ENCODE data around the gene TSEN2. TPM values are rescaled to one million over a fixed set of nuclear protein-coding genes. Genes with fewer than 3 reads are reported as not detected.

The TSEN2 gene
- total and polyA plus RNA-seq, 10 of the 15 experiments (the other 5 are each of a cell fraction or from before 2014, with no cell fraction given) = 17.7 to 32.3 (median 24.3) TPM

GRCh38 chr3:12451481-12451880 is 32.8 kb upstream of the TSEN2 start:
- no peak overlapping the region for H2AFZ ChIP-seq (ENCODE audit: control insufficient read depth, low read depth, low read length)
- WGBS (ENCODE audit: insufficient coverage, insufficient replicate concordance, low lambda C conversion rate, missing lambda C conversion rate) = 28% methylated on average over 5 of the region's 5 CpGs
- intact Hi-C loops (cut with micrococcal nuclease; ENCODE audit: unreplicated experiment) (no loop called here), in situ Hi-C loops (cut with MboI) (no loop called here)
- no peaks in the 10 kb centered on the region; a peak in 2 of 4 replicates for H3K27me3 ChIP-seq (replicated peaks in 1 of 2; ENCODE audit: control insufficient read depth in 2 of 2, insufficient read depth in 2 of 2, low read length in 1 of 2)
- H3K4me3 ChIP-seq = no peak overlapping the region
- FAIRE-seq (no peak), DNase-seq (ENCODE audit: low read depth, low spot score) (no peak), ATAC-seq (no peak)
- no peak overlapping the region for H3K9ac ChIP-seq (ENCODE audit: control insufficient read depth, insufficient read depth, low read length)
- H3K36me3 ChIP-seq (ENCODE audit: control insufficient read depth in 2 of 2, insufficient read depth in 2 of 2, low read length in 1 of 2) = no peaks in the 10 kb centered on the region
- no TSS peak for BruUV-seq (replicated peaks)
- no peaks in the 10 kb centered on the region for H4K20me1 ChIP-seq (ENCODE audit: control insufficient read depth, insufficient read depth)
- no peaks in the 10 kb centered on the region for H3K79me2 ChIP-seq (ENCODE audit: control insufficient read depth, insufficient read depth, low read length)
- ChIA-PET RAD21 (ENCODE audit: unreplicated experiment) (no interaction called here), CTCF (interaction anchor here (1.6 kb wide), 1 partner anchor 28 kb away, joined by 6 read pairs; no protein-coding TSS in a partner anchor), POLR2A (no interaction called here), SMC1A (ENCODE audit: uncharacterized antibody, unreplicated experiment) (no interaction called here)
- H3K4me2 ChIP-seq (ENCODE audit: control insufficient read depth, insufficient read depth) = no peak overlapping the region
- no peaks in the 10 kb centered on the region for H3K4me1 ChIP-seq (ENCODE audit: control insufficient read depth, insufficient read depth, low read length)
- no peaks in the 10 kb centered on the region for H3K9me3 ChIP-seq (replicated peaks; ENCODE audit: control insufficient read depth, insufficient read depth, low read length)
- no peak overlapping the region for H3K27ac ChIP-seq (ENCODE audit: control insufficient read depth, insufficient read depth)
- TF ChIP-seq POLR2AphosphoS5 (IDR thresholded peaks at IDR 0.05; ENCODE audit: low read length) (no peak), STAT1 (conservative IDR thresholded peaks at IDR 0.05) (no peak), USF1 (IDR thresholded peaks at IDR 0.05; ENCODE audit: borderline replicate concordance, extremely low read length, insufficient read depth, low read depth, low read length) (no peak), RAD51 (IDR thresholded peaks at IDR 0.05) (no peak), EGR1 (IDR thresholded peaks at IDR 0.05; ENCODE audit: borderline replicate concordance in 1 of 2, low read depth in 2 of 2, low read length in 2 of 2) (no peak), TBL1XR1 (IDR thresholded peaks at IDR 0.05; ENCODE audit: low read depth, low read length) (no peak), CEBPB (IDR thresholded peaks at IDR 0.05; ENCODE audit: borderline replicate concordance in 1 of 2, low read depth in 2 of 2, low read length in 2 of 2) (no peak), ATF2 (IDR thresholded peaks at IDR 0.05; ENCODE audit: low read length) (no peak), ZBTB40 (IDR thresholded peaks at IDR 0.05; ENCODE audit: borderline replicate concordance) (no peak), ZNF384 (IDR thresholded peaks at IDR 0.05; ENCODE audit: borderline replicate concordance, low read depth, low read length) (no peak), SMARCA5 (IDR thresholded peaks at IDR 0.05) (no peak)
- TF ChIP-seq, protein P1, sequence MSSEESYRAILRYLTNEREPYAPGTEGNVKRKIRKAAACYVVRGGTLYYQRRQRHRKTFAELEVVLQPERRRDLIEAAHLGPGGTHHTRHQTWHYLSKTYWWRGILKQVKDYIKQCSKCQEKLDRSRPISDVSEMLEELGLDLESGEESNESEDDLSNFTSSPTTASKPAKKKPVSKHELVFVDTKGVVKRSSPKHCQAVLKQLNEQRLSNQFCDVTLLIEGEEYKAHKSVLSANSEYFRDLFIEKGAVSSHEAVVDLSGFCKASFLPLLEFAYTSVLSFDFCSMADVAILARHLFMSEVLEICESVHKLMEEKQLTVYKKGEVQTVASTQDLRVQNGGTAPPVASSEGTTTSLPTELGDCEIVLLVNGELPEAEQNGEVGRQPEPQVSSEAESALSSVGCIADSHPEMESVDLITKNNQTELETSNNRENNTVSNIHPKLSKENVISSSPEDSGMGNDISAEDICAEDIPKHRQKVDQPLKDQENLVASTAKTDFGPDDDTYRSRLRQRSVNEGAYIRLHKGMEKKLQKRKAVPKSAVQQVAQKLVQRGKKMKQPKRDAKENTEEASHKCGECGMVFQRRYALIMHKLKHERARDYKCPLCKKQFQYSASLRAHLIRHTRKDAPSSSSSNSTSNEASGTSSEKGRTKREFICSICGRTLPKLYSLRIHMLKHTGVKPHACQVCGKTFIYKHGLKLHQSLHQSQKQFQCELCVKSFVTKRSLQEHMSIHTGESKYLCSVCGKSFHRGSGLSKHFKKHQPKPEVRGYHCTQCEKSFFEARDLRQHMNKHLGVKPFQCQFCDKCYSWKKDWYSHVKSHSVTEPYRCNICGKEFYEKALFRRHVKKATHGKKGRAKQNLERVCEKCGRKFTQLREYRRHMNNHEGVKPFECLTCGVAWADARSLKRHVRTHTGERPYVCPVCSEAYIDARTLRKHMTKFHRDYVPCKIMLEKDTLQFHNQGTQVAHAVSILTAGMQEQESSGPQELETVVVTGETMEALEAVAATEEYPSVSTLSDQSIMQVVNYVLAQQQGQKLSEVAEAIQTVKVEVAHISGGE (CRISPR knock-in tag; IDR thresholded peaks at IDR 0.05) = no peak
- TF ChIP-seq, protein P2, sequence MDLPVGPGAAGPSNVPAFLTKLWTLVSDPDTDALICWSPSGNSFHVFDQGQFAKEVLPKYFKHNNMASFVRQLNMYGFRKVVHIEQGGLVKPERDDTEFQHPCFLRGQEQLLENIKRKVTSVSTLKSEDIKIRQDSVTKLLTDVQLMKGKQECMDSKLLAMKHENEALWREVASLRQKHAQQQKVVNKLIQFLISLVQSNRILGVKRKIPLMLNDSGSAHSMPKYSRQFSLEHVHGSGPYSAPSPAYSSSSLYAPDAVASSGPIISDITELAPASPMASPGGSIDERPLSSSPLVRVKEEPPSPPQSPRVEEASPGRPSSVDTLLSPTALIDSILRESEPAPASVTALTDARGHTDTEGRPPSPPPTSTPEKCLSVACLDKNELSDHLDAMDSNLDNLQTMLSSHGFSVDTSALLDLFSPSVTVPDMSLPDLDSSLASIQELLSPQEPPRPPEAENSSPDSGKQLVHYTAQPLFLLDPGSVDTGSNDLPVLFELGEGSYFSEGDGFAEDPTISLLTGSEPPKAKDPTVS (IDR thresholded peaks at IDR 0.05; ENCODE audit: low read depth, low read length) = no peak
